GM23338 (cell line): ENCODE measurements around the gene DDT.

Source experiments
- CREB1 ChIP-seq: fragments of 250-450 bp; sonication (Bioruptor Pico); IDR thresholded peaks from 2 replicates; pipeline ENCODE4 v1.5.0; 2020; ENCODE audit warnings: low read depth, mild to moderate bottlenecking, moderate library complexity
- ETS1 ChIP-seq: IDR thresholded peaks from 2 replicates; pipeline ENCODE4 v1.6.1; 2016; ENCODE audit warnings: antibody characterized with exemption
- EZH2 ChIP-seq: fragments of 200-600 bp; sonication (generic); IDR thresholded peaks from one replicate; pipeline ENCODE4 v1.8.0; 2017; ENCODE audit warnings: antibody characterized with exemption, mild to moderate bottlenecking, low read depth; ENCODE audit not compliant: unreplicated experiment
- EZH2phosphoT487 ChIP-seq: fragments of 200-600 bp; sonication (generic); IDR thresholded peaks from one replicate; pipeline ENCODE4 v1.8.1; 2018; ENCODE audit warnings: antibody characterized with exemption; ENCODE audit not compliant: unreplicated experiment
- JUNB ChIP-seq: IDR thresholded peaks from one replicate; pipeline ENCODE4 v1.6.1; 2016; ENCODE audit warnings: antibody characterized with exemption; ENCODE audit not compliant: unreplicated experiment
- NANOG ChIP-seq: IDR thresholded peaks from 2 replicates; pipeline ENCODE4 v1.6.1; 2016; ENCODE audit warnings: antibody characterized with exemption, borderline replicate concordance
- POLR2AphosphoS5 ChIP-seq: IDR thresholded peaks from 2 replicates; pipeline ENCODE4 v1.6.1; 2016; ENCODE audit warnings: antibody characterized with exemption, low read depth
- STAT1 ChIP-seq: IDR thresholded peaks from one replicate; pipeline ENCODE4 v1.6.1; 2016; ENCODE audit warnings: antibody characterized with exemption; ENCODE audit not compliant: unreplicated experiment
- ZNF114 ChIP-seq: fragments of 250-450 bp; sonication (Bioruptor Pico); IDR thresholded peaks from 2 replicates; pipeline ENCODE4 v1.5.0; 2020; ENCODE audit warnings: mild to moderate bottlenecking, moderate library complexity
- ZNF331 ChIP-seq: fragments of 250-450 bp; sonication (Bioruptor Pico); IDR thresholded peaks from 2 replicates; pipeline ENCODE4 v1.5.0; 2020; ENCODE audit warnings: low read depth, mild to moderate bottlenecking, moderate library complexity
- ZNF462 ChIP-seq: fragments of 250-450 bp; sonication (Bioruptor Pico); IDR thresholded peaks from 2 replicates; pipeline ENCODE4 v1.5.0; 2020; ENCODE audit warnings: mild to moderate bottlenecking, moderate library complexity
- TF ChIP-seq, protein P1 (sequence below), 2 experiments: fragments of 200-600 bp in 1 of 2; sonication (generic) in 1 of 2; conservative IDR thresholded peaks; 2 replicates each; pipeline versions ENCODE4 v1.5.1 to v1.6.1; 2016 to 2017; ENCODE audit warnings: antibody characterized with exemption in 2 of 2, low read depth in 2 of 2, mild to moderate bottlenecking in 2 of 2, moderate library complexity in 1 of 2
- TF ChIP-seq, protein P2 (sequence below): IDR thresholded peaks from one replicate; pipeline ENCODE4 v1.6.1; 2018; ENCODE audit warnings: antibody characterized with exemption; ENCODE audit not compliant: unreplicated experiment

DNA sequence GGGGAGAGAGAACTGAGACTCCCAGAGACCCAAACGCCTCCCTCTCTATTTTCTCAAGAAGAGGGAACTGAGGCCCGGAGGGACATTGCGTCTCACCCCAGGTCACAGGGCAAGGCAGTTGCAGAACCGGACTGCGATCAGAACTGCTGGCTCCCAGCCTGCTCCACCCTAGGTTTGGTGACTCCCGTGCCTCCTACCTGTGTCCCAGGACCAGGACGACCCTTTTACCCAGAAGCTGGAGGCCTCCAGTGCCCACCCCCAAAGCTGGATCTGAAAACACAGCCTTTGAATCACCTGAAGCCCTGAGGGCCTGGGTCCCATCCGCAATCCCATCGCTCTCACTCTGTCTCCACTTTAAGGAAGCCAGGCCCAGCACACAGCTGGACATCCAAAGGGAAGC lies 29.6 kb upstream of the DDT start:
- TF ChIP-seq, protein P1, sequence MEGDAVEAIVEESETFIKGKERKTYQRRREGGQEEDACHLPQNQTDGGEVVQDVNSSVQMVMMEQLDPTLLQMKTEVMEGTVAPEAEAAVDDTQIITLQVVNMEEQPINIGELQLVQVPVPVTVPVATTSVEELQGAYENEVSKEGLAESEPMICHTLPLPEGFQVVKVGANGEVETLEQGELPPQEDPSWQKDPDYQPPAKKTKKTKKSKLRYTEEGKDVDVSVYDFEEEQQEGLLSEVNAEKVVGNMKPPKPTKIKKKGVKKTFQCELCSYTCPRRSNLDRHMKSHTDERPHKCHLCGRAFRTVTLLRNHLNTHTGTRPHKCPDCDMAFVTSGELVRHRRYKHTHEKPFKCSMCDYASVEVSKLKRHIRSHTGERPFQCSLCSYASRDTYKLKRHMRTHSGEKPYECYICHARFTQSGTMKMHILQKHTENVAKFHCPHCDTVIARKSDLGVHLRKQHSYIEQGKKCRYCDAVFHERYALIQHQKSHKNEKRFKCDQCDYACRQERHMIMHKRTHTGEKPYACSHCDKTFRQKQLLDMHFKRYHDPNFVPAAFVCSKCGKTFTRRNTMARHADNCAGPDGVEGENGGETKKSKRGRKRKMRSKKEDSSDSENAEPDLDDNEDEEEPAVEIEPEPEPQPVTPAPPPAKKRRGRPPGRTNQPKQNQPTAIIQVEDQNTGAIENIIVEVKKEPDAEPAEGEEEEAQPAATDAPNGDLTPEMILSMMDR (conservative IDR thresholded peaks at IDR 0.05; ENCODE audit: low read depth in 2 of 2) = no peak
- TF ChIP-seq POLR2AphosphoS5 (no peak), JUNB (no peak), EZH2phosphoT487 (no peak), EZH2 (no peak), CREB1 (CRISPR knock-in tag) (no peak), ETS1 (no peak), ZNF114 (CRISPR knock-in tag) (no peak), ZNF331 (no peak), NANOG (no peak), ZNF462 (CRISPR knock-in tag) (no peak), STAT1 (no peak)
- TF ChIP-seq, protein P2, sequence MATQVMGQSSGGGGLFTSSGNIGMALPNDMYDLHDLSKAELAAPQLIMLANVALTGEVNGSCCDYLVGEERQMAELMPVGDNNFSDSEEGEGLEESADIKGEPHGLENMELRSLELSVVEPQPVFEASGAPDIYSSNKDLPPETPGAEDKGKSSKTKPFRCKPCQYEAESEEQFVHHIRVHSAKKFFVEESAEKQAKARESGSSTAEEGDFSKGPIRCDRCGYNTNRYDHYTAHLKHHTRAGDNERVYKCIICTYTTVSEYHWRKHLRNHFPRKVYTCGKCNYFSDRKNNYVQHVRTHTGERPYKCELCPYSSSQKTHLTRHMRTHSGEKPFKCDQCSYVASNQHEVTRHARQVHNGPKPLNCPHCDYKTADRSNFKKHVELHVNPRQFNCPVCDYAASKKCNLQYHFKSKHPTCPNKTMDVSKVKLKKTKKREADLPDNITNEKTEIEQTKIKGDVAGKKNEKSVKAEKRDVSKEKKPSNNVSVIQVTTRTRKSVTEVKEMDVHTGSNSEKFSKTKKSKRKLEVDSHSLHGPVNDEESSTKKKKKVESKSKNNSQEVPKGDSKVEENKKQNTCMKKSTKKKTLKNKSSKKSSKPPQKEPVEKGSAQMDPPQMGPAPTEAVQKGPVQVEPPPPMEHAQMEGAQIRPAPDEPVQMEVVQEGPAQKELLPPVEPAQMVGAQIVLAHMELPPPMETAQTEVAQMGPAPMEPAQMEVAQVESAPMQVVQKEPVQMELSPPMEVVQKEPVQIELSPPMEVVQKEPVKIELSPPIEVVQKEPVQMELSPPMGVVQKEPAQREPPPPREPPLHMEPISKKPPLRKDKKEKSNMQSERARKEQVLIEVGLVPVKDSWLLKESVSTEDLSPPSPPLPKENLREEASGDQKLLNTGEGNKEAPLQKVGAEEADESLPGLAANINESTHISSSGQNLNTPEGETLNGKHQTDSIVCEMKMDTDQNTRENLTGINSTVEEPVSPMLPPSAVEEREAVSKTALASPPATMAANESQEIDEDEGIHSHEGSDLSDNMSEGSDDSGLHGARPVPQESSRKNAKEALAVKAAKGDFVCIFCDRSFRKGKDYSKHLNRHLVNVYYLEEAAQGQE = no peak
